Right lobe of liver (tissue), 4 donors: ENCODE measurements around the gene CCL22.

Experiments
- CTCF ChIP-seq, 4 donors: fragments of 200-600 bp in 3 of 4; fragments of 450-650 bp in 1 of 4; IDR thresholded peaks; one replicate each; pipeline versions ENCODE4 v1.5.1 to v1.8.0; 2016 to 2022; ENCODE audit warnings: antibody characterized with exemption in 4 of 4, mild to moderate bottlenecking in 2 of 4
- POLR2A ChIP-seq: fragments of 450-650 bp; IDR thresholded peaks from one replicate; pipeline ENCODE4 v1.6.1; 2017; ENCODE audit warnings: antibody characterized with exemption, mild to moderate bottlenecking
- donor health status: DM: no; HTN: no; CAD: no.
- donor health status: DM: no; HTN: no; CAD: no.
- donor health status: DM: no; HTN: yes; CAD: no.

GRCh38 chr16:57389087-57389468, 30.5 kb downstream of the CCL22 start:
- no peak for TF ChIP-seq CTCF (IDR thresholded peaks at IDR 0.05)
- no peak for TF ChIP-seq POLR2A
